GM04503 (cell line): ENCODE results near the gene SPAG9.
A peak's percentile ranks its signal among the peaks of the same experiment; 100 is the strongest.
"Not testable (repeated sequence)": the region's sequence is repeated elsewhere in the genome, so short reads cannot be mapped to it uniquely, and the experiment has no call there.

Source experiments
- DNase-seq: peaks from one replicate; pipeline ENCODE4 v3.0.0-alpha.2; 2012; ENCODE audit warnings: low read depth

SPAG9 gene

DNA sequence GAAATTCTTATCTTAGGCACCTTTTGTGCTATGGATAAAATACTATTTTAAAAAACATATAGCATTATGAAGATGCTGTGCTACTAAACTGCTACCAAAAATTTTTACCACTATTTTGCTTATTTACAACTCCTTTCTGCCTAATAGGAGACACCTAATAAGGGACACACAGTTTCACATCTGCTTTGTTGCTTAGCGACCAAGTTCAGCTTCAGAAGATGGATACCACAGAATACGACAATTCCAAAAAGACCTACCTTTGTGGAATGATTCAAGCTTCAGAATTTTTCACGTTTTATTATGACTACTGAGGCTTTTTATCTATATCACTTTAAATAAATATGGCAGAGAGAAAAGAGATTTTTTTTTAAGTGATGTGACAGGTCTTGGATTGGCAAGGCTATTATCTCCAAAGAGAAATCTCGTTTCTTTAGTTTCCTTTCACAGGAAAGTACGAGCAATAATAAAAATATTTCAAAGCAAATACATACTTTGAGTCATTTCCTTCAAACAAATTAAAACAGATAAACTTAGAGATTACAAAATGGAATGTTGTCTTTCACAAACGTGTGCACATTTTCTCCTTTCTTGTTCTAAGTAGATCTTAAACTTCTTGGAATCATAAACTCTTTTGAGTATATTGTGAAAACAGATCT is 35.4 kb downstream of the SPAG9 start:
- DNase-seq = no peak

- no peak for DNase-seq
These were observed 36.7 kb downstream of the SPAG9 start for GRCh38 chr17:51083981-51084380.

- DNase-seq = not testable (repeated sequence)
These were observed 37.3 kb downstream of the SPAG9 start for GRCh38 chr17:51083364-51083763.

- DNase-seq = no peak
These were observed 41.6 kb downstream of the SPAG9 start for GRCh38 chr17:51079049-51079448.

DNA sequence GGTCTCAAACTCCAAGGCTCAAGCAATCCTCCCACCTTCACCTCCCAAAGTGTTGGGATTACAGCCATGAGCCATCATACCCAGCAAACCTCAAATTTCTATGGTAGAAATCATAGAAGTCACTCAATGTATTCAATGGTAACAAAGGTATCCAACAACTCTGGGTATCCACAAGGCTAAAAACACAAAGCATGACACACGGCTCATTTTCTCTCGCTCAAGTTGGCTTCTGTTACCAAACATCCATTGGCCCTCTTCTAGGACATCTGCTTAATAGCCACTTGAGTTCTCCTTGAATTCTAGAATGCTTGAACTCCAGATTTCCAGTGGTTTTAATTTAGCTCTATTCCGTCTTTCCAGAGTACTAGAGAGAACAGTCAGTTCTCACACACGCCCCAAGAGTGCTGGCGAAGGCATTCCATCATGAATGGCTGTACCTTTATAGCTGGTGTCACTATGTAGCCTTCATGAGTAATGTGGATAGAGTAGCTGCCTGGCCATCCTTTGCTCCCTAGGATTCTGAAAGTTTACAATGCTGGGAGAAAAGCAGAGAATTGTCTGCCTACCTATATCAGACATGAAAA is 42.6 kb downstream of the SPAG9 start:
- no peak for DNase-seq

DNA sequence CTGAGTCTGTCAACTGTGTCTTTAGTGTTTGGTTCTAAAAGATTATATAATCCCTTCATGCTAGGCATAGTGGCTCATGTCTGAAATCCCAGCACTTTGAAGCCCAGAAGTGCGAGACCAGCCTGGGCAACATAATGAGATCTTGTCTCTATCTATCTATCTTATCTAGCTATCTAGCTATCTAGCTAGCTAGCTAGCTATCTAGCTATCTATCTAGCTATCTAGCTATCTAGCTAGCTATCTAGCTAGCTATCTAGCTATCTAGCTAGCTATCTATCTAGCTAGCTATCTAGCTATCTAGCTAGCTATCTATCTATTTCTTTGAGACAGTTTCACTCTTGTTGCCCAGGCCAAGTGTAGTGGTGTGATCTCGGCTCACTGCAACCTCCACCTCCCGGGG is 43.8 kb downstream of the SPAG9 start:
- DNase-seq = no peak

- no peak for DNase-seq
These were observed 49.1 kb downstream of the SPAG9 start for GRCh38 chr17:51071556-51071955.

DNA sequence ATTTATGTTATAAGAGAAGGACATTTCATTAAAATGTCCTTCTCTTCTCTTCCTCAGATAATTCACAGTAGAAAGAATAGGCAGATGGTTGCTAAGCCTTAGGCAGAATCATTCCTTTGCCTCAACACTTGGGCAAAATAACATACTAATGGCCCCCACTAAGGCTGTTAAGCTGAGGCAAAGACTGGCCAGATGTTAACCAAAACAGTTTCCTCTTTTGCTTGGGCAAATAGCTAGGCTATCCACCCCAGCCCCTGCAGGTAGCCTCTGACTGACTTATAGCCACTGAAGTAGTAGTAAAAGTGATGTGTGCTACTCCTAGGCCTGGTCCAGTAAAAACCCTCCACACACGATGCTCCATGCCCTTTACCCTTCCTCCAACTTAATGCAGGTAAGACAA is 55.2 kb downstream of the SPAG9 start:
- DNase-seq = no peak

GRCh38 chr17:51064061-51064735 is 56.5 kb downstream of the SPAG9 start:
- DNase-seq = no peak

- DNase-seq = no peak
These were observed 60.3 kb downstream of the SPAG9 start for GRCh38 chr17:51060396-51060795.

GRCh38 chr17:51059781-51060180 is 60.9 kb downstream of the SPAG9 start:
- DNase-seq = no peak

DNA sequence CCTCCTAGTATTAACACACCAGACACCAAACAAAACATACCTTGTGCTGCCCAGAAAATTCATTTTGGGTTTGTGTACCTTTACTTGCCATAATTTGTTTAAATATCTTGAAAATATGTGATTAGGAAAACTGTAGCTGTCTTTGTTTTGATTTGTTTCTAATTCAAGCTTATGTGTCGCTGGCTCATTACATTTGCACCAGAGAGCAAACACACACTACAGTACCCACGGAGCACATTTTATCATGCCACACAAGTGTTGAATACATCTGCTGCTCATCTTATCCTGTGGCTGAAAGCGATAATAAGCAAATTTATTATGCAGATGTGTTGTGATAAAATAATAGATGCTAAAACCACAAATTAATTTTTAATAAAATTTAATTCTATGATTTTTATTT is 63.1 kb downstream of the SPAG9 start:
- no peak for DNase-seq

- peak; percentile 84 for DNase-seq
These were observed 63.7 kb downstream of the SPAG9 start for GRCh38 chr17:51056813-51057510.

- no peak for DNase-seq
These were observed 65.9 kb downstream of the SPAG9 start for GRCh38 chr17:51054748-51055147.

- DNase-seq = no peak
These were observed 68.4 kb downstream of the SPAG9 start for GRCh38 chr17:51052235-51052634.

DNA sequence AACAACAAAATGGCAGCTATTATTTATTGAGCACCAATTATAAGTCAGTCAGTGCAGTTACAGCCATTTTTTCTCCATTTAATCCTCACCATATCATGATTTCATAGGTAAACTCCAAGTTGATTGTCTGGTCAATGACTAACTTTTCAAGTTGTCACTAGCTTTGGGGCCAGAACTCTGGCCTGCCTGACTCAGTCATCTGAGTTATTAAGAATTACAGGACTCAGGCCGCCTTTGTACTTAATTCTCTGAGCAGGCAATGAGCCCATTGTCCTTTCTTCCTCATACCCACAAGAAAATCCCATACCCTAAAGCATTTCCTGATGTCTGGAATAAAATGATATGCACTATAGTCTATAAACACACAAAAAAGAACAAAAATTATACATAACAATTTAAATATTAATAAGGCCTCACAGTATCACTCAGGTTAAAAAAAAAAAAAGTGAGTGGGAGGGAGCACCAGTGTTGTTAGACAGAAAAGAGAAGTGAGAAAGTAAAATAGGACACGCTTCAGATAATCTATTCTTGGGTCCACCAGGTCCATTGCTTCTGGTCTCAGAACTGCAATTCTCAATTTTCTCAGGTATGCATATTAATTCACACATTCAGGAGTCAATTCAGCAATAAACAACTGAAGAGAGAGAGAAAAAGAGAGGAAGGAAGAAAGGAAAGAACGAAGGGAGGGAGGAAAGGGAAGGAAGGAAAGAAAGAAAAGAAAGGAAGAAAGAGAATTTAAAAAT is 70.2 kb downstream of the SPAG9 start:
- no peak for DNase-seq

DNA sequence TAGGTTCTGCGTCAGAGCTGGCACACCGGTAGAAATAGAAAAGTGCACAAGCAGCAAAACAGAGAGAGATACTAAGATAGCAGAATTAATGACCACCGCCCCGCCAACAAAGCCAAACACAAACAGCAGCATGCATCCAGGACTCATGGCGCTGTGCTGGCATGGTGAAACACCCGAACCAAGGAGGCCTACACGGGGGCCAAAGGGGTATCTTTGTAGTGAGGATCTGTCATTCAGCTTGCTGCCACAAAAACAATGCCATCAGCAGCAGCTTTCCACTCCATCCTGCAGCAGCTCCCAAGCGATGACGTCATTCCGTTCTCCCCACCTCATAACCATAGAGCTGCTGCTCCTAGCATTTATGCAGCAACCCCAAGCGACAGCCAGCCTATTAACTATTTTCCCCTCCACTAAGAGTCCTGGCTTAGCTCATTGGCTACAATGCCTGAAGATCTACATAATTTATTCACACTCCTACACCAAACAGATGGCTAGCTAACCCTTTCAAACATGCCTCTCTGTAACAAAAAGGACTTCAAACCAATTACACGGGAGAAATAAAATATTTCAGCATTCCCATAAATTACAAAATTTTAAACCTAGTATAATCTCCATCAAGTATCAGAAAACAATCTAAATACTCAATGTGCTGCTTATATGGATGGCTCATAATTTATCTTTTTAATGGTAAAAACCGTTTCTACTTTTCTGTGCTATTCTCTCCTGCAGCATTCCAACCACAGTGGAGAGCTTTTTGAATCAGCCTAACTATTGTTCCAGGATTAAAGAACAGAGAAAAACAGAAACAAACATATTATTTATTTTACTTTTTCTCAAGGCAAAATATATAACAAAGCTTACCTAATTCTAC is 73.9 kb downstream of the SPAG9 start:
- peak; percentile 58 for DNase-seq

DNA sequence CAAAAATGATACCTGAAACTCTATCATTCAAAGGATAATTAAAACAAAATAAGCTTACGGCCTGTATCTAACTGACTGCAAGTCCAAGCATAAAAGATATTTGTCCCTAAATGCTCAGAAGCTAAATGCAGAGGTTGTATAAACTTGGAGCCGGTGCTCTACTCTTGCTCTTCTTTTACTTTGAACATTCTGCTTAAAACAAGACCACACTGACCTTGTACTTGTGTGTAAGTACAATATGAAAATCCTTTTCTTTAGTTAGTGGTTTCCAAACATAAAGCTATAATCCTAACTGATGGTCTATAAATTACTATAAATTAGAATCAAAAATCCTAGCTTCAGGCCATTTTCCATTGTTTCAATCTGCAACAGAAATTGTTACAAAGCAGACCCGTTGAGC is 74.6 kb downstream of the SPAG9 start:
- no peak for DNase-seq

DNA sequence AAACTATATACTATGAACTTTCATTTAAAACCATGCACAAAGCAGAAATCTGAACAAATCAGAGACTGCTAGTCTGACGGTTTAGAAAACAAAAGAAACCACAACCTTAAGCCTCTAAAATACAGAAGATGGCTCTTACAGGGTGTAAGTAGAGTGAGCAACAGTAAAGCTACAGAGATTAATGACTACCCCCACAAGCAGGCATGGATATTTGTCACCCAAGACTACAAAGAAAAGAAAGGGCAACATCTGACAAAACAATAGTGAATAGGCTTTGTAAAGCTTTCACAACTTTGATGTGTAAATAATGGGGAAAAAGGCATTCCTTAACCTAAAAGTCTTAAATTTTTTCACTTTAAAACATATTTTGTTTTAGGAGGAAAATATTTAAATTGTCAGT is 75.0 kb downstream of the SPAG9 start:
- DNase-seq = no peak

- no peak for DNase-seq
These were observed 75.7 kb downstream of the SPAG9 start for GRCh38 chr17:51044976-51045375.

DNA sequence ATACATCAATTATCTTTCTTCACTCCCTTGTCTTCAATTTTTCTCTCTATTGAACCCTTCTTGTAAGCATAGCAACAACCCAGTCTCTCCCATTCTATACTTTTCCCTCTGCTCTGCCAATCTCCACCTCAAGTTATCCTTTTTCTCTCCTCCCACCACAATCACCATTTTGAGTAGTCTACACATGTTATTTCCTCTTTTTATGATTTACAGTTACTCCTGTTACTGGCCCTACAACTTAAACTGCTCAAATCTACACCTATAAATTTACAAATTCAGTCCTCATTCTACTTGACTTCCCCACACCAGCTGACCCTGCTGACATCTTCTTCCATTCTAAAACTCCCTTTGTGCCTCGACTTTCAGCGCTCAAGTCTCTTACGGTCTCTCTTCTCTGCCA is 84.6 kb downstream of the SPAG9 start:
- DNase-seq = no peak
